Neural cell (in vitro differentiated cells): Measurements from ENCODE around the gene MGLL.

Source experiments
- CTCF ChIP-seq: fragments of 450-650 bp; IDR thresholded peaks from 2 replicates; pipeline ENCODE4 v1.5.1; 2014; ENCODE audit warnings: antibody characterized with exemption, mild to moderate bottlenecking, moderate library complexity; ENCODE audit not compliant: poor library complexity, severe bottlenecking
- EP300 ChIP-seq: fragments of 450-650 bp; conservative IDR thresholded peaks from 2 replicates; pipeline ENCODE4 v1.6.1; 2014; ENCODE audit warnings: antibody characterized with exemption, mild to moderate bottlenecking, moderate library complexity; ENCODE audit not compliant: poor library complexity, severe bottlenecking
- EZH2 ChIP-seq: fragments of 200-600, 300-800 bp; shearing (Covaris generic), sonication (generic); IDR thresholded peaks from 2 replicates; pipeline ENCODE4 v1.6.1; 2014; ENCODE audit warnings: antibody characterized with exemption, low read length, borderline replicate concordance, mild to moderate bottlenecking; ENCODE audit not compliant: insufficient read depth, poor library complexity, severe bottlenecking
- MXI1 ChIP-seq: fragments of 450-650 bp; conservative IDR thresholded peaks from 2 replicates; pipeline ENCODE4 v1.6.1; 2014; ENCODE audit warnings: antibody characterized with exemption, mild to moderate bottlenecking; ENCODE audit not compliant: poor library complexity, severe bottlenecking
- POLR2AphosphoS5 ChIP-seq: IDR thresholded peaks from 2 replicates; pipeline ENCODE4 v1.6.1; 2012

- TF ChIP-seq MXI1 (no peak), CTCF (no peak), EZH2 (no peak), EP300 (no peak), POLR2AphosphoS5 (no peak)
These were observed 33.8 kb downstream of the MGLL start for GRCh38 chr3:127788451-127788909.
